Stimulated activated CD4-positive, alpha-beta T cell treated with anti-CD3 and anti-CD28 coated beads, Interleukin-4, amount 100 ng/mL, for 1 hour (primary cell): Measurements from ENCODE around the gene GLCE.
A peak's percentile ranks its signal among the peaks of the same experiment; 100 is the strongest.

Source experiments
- DNase-seq: peaks from one replicate; pipeline ENCODE4 v3.0.0-alpha.2; 2020

GLCE gene

GRCh38 chr15:69160141-69160993, at the start of gene GLCE:
GLCE (plus strand) TSS chr15:69160635; CDS start chr15:69255807, 95,172 bp downstream.
- DNase-seq, result peak; percentile 95

GRCh38 chr15:69114331-69114928, 46.0 kb upstream of the GLCE start:
- no peak for DNase-seq

GRCh38 chr15:69115031-69115430, 45.4 kb upstream of the GLCE start:
- no peak for DNase-seq

GRCh38 chr15:69116391-69116790, 44.0 kb upstream of the GLCE start:
- DNase-seq, result no peak

GRCh38 chr15:69117431-69117871, 43.0 kb upstream of the GLCE start:
- no peak for DNase-seq

- DNase-seq, result no peak
These were observed 42.3 kb upstream of the GLCE start for GRCh38 chr15:69118089-69118488.

- DNase-seq, result no peak
These were observed 41.4 kb upstream of the GLCE start for GRCh38 chr15:69119001-69119400.

- DNase-seq, result no peak
These were observed 40.6 kb upstream of the GLCE start for GRCh38 chr15:69119683-69120395.

- DNase-seq, result no peak
These were observed 39.7 kb upstream of the GLCE start for GRCh38 chr15:69120732-69121131.

- no peak for DNase-seq
These were observed 39.1 kb upstream of the GLCE start for GRCh38 chr15:69121198-69121828.

- no peak for DNase-seq
These were observed 35.2 kb upstream of the GLCE start for GRCh38 chr15:69125236-69125635.

- no peak for DNase-seq
These were observed 34.4 kb upstream of the GLCE start for GRCh38 chr15:69126054-69126469.

GRCh38 chr15:69127306-69127705, 33.1 kb upstream of the GLCE start:
- no peak for DNase-seq

GRCh38 chr15:69128667-69129311, 31.6 kb upstream of the GLCE start:
- no peak for DNase-seq

- no peak for DNase-seq
These were observed 28.8 kb upstream of the GLCE start for GRCh38 chr15:69131362-69132220.

- DNase-seq, result no peak
These were observed 28.0 kb upstream of the GLCE start for GRCh38 chr15:69132430-69132829.

- no peak for DNase-seq
These were observed 27.2 kb upstream of the GLCE start for GRCh38 chr15:69132977-69133861.

GRCh38 chr15:69133862-69134519, 26.4 kb upstream of the GLCE start:
- no peak for DNase-seq

GRCh38 chr15:69134791-69135190, 25.6 kb upstream of the GLCE start:
- DNase-seq, result no peak

GRCh38 chr15:69135499-69135898, 24.9 kb upstream of the GLCE start:
- no peak for DNase-seq
